GM19240 (cell line): ENCODE results near the gene CPEB1.
"Not testable (repeated sequence)": the region's sequence is repeated elsewhere in the genome, so short reads cannot be mapped to it uniquely, and the experiment has no call there.

Experiments
- DNase-seq: peaks from one replicate; pipeline ENCODE4 v3.0.0; 2011; ENCODE audit warnings: low spot score; ENCODE audit not compliant: insufficient read length

CPEB1 gene

DNA sequence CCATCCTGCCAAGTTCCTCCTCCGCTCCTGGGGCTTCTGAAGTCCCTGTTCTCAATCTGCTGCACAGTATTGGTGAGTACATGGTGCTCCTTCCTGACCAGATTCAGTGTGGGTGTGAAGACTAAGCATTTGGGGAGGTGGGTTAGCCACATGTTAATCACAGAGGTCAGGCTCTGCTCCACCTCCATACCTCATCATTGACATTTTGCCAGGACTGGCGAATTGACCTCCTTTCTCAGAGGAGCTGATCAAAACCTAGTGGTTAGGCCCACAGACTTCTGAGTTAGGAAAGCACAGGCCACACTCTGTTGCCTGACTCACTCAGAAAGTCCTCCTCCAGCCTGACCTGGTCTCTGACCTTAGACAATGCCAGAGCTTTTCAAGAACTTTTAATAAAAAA, 98.5 kb downstream of the CPEB1 start:
- DNase-seq: no peak

GRCh38 chr15:82545478-82545877, 101.7 kb downstream of the CPEB1 start:
- DNase-seq: no peak

DNA sequence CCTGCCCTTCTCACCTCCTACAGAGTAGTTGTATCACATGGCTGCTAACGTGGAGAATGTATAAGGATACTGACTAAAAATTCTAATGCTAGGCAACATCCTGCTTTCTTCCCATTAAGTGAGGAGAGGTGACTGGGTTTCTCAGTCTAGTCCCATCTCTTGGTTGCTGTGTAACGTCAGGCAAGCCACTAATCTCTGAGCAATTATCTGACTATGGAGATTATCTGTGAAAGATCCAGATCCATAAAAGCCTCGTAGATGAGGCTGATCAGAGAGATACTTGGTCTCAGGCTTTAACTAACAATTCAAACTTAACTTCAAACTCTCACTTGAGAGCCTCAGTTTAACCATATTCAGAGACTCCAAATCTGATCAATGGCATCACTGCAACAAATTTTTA, 102.2 kb downstream of the CPEB1 start:
- DNase-seq: no peak

DNA sequence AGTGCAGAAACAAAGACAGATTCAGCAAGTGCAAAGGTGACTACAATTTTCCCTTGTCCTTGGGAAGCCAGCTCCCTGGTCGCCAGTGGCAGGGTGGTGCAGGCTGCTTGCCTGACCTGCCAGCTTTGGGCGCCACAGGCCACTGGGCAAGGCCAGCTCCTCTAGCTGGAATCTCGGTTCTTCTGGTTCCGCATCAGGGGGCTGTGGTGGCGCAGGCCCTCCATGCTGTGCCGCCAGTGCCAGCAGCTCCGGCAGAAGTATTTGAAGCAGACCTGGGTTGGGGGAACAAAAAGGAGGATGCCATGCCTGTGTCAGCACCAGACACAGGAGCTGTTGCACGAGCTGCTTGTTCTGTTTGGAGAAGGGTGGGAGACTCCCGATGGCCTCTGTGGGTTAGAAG, 102.7 kb downstream of the CPEB1 start:
- no peak for DNase-seq

DNA sequence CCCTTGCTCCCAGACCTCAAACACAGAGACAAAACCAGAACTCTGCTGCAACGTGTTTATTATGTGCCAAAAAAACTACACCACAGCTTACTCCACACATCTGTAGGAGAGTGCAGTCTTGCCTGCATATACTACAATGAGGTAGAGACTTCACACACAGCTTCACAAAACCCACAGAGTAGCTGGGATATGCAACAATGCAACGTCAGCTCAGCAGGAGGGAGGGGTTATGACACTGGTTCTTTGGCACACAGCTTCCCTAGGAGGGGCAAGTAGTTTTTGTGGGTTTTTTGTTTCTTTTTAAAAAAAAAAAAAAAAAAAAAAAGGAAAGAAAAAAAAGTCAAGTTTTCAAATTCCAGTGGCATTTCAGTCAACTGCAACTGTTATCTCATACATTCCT, 104.0 kb downstream of the CPEB1 start:
- no peak for DNase-seq

GRCh38 chr15:82540984-82541431, 106.2 kb downstream of the CPEB1 start:
- no peak for DNase-seq

- peak; percentile 95 for DNase-seq
Measured at GRCh38 chr15:82540055-82540983, 106.8 kb downstream of the CPEB1 start, which contains the start of gene RPS17. RPS17 (minus strand) TSS chr15:82540457; CDS start chr15:82540428, 29 bp downstream.

- no peak for DNase-seq
Measured at GRCh38 chr15:82539691-82540054, 107.5 kb downstream of the CPEB1 start.

DNA sequence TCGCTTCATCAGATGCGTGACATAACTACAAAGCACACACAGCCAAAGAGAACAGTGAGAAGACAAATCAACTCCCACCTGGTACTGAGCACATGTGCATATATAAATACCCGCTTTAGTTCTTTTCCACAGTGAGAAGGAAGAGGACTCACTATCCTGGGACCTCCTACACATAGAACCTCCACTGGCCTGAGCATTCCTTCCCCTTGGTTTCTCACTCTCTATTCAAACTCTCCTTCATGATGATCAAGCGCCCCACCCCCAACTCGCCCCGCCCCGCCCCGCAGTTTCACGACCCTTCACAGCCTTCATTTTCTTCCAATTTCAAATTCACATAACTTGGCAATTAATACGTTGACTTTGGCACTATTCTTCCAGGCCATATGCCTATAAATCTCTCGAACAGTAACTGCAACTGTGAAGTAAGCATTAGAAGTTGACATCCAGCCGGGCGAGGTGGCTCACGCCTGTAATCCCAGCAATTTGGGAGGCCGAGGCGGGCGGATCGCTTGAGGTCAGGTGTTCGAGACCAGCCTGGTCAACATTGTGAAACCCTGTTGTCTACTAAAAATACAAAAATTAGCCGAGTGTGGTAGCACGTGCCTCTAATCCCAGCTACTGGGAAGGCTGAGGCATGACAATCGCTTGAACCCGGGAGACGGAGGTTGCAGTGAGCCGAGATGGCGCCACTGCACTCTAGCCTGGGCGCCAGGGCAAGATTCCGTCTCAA, 108.0 kb downstream of the CPEB1 start:
- DNase-seq: no peak

DNA sequence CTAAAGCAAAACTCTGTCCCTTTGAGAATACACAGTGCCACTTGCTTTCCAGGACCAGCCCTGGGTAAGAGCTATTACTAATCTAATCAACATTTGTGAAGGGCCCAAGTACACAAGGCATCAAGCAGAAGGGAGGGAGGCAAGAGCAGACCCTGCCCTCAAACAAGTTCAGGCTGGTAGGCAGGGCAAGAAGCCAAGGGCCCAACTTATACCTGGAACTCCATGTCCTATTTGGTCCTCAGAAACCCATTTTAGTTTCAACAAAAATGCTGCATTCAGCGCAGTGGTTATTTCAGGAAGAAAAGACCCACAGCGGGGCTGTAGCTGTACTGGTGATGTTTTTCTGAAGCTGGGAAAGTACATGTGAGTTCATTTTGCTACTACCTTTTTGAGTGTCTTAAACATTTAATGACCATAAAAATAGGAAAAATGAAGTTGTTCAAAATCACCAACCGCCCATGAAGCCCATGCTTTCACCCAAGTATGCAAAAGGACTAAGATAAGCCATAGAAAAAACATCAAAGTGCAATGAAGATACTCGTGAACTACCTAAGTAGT, 109.7 kb downstream of the CPEB1 start:
- DNase-seq: no peak

- no peak for DNase-seq
Measured at GRCh38 chr15:82536409-82537350, 110.5 kb downstream of the CPEB1 start.

- DNase-seq: no peak
Measured at GRCh38 chr15:82535566-82536408, 111.4 kb downstream of the CPEB1 start.

DNA sequence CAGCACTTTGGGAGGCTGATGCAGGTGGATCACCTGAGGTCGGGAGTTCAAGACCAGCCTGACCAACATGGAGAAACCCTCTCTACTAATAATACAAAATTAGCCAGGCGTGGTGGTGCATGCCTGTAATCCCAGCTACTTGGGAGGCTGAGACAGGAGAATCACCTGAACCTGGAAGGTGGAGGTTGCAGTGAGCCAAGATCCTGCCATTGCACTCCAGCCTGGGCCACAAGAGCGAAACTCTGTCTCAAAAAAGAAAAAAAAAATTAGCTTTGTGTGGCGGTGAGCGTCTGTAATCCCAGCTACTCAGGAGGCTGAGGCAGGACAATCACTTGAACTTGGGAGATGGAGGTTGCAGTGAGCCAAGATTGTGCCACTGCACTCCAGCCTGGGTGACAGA, 112.0 kb downstream of the CPEB1 start:
- DNase-seq: not testable (repeated sequence)

DNA sequence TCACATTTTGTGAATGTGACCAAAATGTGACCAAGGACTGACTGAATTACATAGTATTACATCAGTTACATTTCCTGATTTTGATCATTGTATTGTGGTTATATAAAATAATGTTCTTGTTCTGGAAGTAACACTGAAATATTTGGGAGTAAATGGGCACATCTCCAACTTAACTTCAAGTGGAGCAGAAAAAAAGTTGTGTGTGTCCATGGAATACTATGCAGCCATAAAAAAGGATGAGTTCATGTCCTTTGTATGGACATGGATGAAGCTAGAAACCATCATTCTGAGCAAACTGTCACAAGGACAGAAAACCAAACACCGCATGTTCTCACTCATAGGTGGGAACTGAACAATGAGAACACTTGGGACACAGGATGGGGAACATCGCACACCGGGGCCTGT, 112.7 kb downstream of the CPEB1 start:
- DNase-seq: not testable (repeated sequence)

GRCh38 chr15:82533801-82534200, 113.4 kb downstream of the CPEB1 start:
- DNase-seq: no peak

GRCh38 chr15:82532991-82533481, 114.1 kb downstream of the CPEB1 start:
- no peak for DNase-seq

- no peak for DNase-seq
Measured at GRCh38 chr15:82532383-82532990, 114.7 kb downstream of the CPEB1 start.

DNA sequence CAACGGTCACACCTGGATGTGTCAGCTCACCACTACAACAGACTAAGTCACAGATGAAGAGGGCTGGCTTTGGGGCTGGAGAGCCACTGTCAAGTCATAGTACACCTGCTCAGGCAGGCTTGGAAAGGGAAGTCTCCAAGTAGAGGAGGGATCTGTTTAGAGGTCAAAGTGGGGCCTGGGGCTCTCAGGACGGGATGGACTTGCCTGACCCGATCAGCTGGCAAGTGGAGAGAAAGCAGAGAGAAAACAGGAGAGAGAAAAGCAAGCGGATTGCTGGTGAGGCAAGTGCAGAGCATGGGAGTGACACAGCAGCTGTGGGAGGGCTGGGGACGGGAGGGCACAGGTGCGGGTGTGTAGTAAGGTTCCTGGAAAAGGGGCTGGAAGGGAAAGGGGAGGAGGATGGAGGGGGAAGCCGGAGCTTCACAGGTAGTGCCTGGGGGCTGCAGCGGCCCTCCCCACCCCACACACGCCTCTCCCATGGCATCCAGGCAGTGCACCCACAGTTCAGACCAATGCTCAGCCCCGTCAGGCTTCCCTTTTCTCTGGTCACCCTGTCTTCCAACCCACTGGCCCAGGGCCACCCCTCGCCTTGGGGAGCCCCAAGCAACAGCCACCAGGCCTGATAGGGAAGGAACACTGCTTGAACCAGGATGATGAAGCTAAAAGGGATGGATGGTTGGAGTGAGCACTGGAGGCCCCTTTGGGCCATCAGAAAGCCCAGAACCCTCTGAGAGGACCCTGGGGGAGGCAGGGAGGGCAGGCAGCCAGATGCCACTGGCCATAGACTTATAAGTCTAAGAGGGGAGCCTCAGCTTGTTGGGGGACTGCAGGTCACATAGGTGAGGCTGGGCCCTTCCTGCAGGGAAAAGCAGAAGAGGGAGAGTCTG, 115.4 kb downstream of the CPEB1 start:
- no peak for DNase-seq
